PC-3 (cell line): ENCODE results near the gene PDE6C. TPM values are rescaled to one million over a fixed set of nuclear protein-coding genes. Genes with fewer than 3 reads are reported as not detected.

Source experiments
- ATAC-seq: fragments of 200-7000 bp; cut with Tn5 transposase; 2 replicates; pipeline ENCODE4 v1.9.1; 2020; ENCODE audit warnings: mild to moderate bottlenecking, moderate library complexity
- BruUV-seq: library from RNA; stranded (reverse); fragments of 400-500 nt; replicated peaks from 2 replicates; lab custom pipeline; 2021; lab: Mats Ljungman, UMichigan
- CTCF ChIA-PET: fragments of 300-600 bp; sonication (Branson Sonifier 250); formaldehyde crosslinking; loops from one replicate; lab custom pipeline; 2022; ENCODE audit warnings: antibody characterized with exemption; lab: Charles Lee
- POLR2A ChIA-PET: fragments of 300-600 bp; sonication (Branson Sonifier 250); formaldehyde crosslinking; loops from one replicate; lab custom pipeline; 2022; ENCODE audit warnings: antibody characterized with exemption; ENCODE audit not compliant: unreplicated experiment; lab: Charles Lee
- DNase-seq: peaks from one replicate; pipeline ENCODE4 v3.0.0-alpha.2; 2015
- H2AFZ ChIP-seq: fragments of 300-600 bp; sonication (generic); 2 replicates; pipeline ENCODE4 v1.6.0; 2016; ENCODE audit warnings: antibody characterized with exemption, low read length
- H3F3A ChIP-seq: fragments of 300-600 bp; sonication (generic); one replicate; pipeline ENCODE4 v1.6.0; 2017; ENCODE audit warnings: antibody characterized with exemption, low read length, control low read depth, mild to moderate bottlenecking; ENCODE audit not compliant: unreplicated experiment
- H3K27ac ChIP-seq: fragments of 300-600 bp; sonication (generic); 2 replicates; pipeline ENCODE4 v1.5.1; 2016; ENCODE audit warnings: mild to moderate bottlenecking, low read length
- H3K27me3 ChIP-seq: fragments of 300-600 bp; sonication (generic); 2 replicates; pipeline ENCODE4 v1.6.1; 2016; ENCODE audit warnings: low read length, mixed read lengths
- H3K36me3 ChIP-seq: fragments of 300-600 bp; sonication (generic); 2 replicates; pipeline ENCODE4 v1.6.1; 2016; ENCODE audit warnings: low read depth, mixed run types, low read length, mixed read lengths
- H3K4me1 ChIP-seq: fragments of 300-600 bp; sonication (generic); 2 replicates; pipeline ENCODE4 v1.5.1; 2016; ENCODE audit warnings: low read length; ENCODE audit not compliant: insufficient read depth
- H3K4me2 ChIP-seq: fragments of 300-600 bp; sonication (generic); 2 replicates; pipeline ENCODE4 v1.6.0; 2016; ENCODE audit warnings: low read length
- H3K4me3 ChIP-seq: fragments of 300-600 bp; sonication (generic); 2 replicates; pipeline ENCODE4 v1.5.1; 2016; ENCODE audit warnings: mild to moderate bottlenecking, low read length, mixed read lengths
- H3K79me2 ChIP-seq: fragments of 300-600 bp; sonication (generic); 2 replicates; pipeline ENCODE4 v1.6.1; 2017; ENCODE audit warnings: low read length, mixed read lengths
- H3K9ac ChIP-seq: fragments of 300-600 bp; sonication (generic); 2 replicates; pipeline ENCODE4 v1.6.0; 2016; ENCODE audit warnings: mild to moderate bottlenecking, low read length
- H3K9me2 ChIP-seq: fragments of 300-600 bp; sonication (generic); replicated peaks from 2 replicates; pipeline ENCODE4 v1.6.1; 2016; ENCODE audit warnings: mixed run types, low read length, mixed read lengths
- H3K9me3 ChIP-seq: fragments of 300-600 bp; sonication (generic); 2 replicates; pipeline ENCODE4 v1.6.1; 2016; ENCODE audit warnings: low read length, mixed read lengths
- H4K20me1 ChIP-seq: fragments of 300-600 bp; sonication (generic); 2 replicates; pipeline ENCODE4 v1.6.1; 2016; ENCODE audit warnings: low read length, mixed read lengths
- EZH2 ChIP-seq: fragments of 300-600 bp; sonication (generic); IDR thresholded peaks from one replicate; pipeline ENCODE4 v1.6.1; 2017; ENCODE audit warnings: antibody characterized with exemption, mild to moderate bottlenecking, low read length; ENCODE audit not compliant: unreplicated experiment
- EZH2phosphoT487 ChIP-seq: fragments of 300-600 bp; sonication (generic); IDR thresholded peaks from 2 replicates; pipeline ENCODE4 v1.6.1; 2018; ENCODE audit warnings: mild to moderate bottlenecking, antibody characterized with exemption, low read length, borderline replicate concordance
- intact Hi-C: fragments of 100-400 bp; cut with micrococcal nuclease; formaldehyde crosslinking; loops from 2 replicates; pipeline ENCODE4 v1.9.0; 2023
- total RNA-seq: library from RNA; depleted of rRNA; stranded (reverse); fragments of >200 nt; gene quantifications from 2 replicates; pipeline ENCODE4 v1.2.3, GENCODE V29; 2014
- TF ChIP-seq, protein P1 (sequence below): fragments of 300-600 bp; sonication (generic); conservative IDR thresholded peaks from 2 replicates; pipeline ENCODE4 v1.5.1; 2017; ENCODE audit warnings: antibody characterized with exemption, low read depth, mild to moderate bottlenecking, low read length

Gene PDE6C
- total RNA-seq, 1 experiment from 2014 or later: not detected

DNA sequence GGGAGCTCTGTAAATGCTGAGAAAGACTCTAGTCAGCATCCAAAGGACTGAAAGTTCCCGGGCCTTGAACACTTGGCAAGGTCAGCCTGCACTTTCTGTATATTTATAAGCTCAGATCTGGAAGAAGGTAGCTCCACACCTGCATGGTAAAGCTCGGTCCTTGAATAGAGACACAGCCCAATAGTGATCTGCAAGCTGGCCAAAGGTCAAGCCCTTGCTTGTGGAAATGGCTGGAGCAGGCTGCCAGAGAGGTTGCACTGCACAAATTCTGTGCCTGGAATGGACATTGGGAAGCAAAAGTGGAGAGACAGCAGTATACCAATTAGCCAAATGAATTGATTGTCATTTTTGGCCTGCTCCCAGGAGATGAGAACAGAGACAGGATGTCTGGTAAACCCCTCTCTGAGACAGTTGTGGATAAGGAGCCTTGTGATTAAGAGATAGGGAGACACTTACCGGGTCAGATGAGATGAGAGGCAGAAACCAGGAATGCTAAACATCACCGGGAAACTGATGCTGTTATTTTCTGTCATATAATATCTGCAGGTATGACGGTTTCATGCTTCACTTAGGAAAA, 98.1 kb downstream of the PDE6C start:
- CTCF ChIA-PET: no interaction called here

DNA sequence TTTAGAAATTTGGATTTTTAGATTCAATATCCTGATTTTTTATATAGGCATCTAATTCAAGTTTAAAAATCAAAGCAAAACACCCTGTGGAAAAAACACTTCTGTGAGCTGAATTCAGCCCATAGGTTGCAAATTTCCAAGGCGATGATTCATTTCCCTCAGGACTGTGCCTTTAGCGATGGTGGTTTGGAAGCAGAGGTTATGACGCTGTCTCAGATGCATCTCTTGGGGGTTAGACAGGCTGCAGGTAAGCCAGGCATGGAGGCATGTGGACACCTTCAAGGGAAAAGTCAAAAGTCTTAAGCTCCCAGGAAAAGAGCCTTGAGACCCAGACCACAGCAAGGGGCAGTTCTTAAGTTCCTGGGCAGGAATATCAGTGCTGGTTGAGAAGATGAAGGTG, 99.6 kb downstream of the PDE6C start:
- Histone ChIP-seq H3K27me3 (no peaks in the 10 kb centered on the region), H3K4me3 (no peak overlapping the region), H3K9me2 (no peaks in the 10 kb centered on the region), H3K79me2 (no peaks in the 10 kb centered on the region), H3K9ac (no peak overlapping the region), H3K27ac (no peak overlapping the region), H3K4me2 (no peak overlapping the region), H2AFZ (no peak overlapping the region), H3K9me3 (no peaks in the 10 kb centered on the region), H3K36me3 (no peaks in the 10 kb centered on the region), H3K4me1 (no peaks in the 10 kb centered on the region), H3F3A (no peaks in the 10 kb centered on the region), H4K20me1 (no peaks in the 10 kb centered on the region)
- intact Hi-C loops: no loop called here
- BruUV-seq: no TSS peak
- POLR2A ChIA-PET: no interaction called here
- ATAC-seq (no peak), DNase-seq (no peak)
- TF ChIP-seq, protein P1, sequence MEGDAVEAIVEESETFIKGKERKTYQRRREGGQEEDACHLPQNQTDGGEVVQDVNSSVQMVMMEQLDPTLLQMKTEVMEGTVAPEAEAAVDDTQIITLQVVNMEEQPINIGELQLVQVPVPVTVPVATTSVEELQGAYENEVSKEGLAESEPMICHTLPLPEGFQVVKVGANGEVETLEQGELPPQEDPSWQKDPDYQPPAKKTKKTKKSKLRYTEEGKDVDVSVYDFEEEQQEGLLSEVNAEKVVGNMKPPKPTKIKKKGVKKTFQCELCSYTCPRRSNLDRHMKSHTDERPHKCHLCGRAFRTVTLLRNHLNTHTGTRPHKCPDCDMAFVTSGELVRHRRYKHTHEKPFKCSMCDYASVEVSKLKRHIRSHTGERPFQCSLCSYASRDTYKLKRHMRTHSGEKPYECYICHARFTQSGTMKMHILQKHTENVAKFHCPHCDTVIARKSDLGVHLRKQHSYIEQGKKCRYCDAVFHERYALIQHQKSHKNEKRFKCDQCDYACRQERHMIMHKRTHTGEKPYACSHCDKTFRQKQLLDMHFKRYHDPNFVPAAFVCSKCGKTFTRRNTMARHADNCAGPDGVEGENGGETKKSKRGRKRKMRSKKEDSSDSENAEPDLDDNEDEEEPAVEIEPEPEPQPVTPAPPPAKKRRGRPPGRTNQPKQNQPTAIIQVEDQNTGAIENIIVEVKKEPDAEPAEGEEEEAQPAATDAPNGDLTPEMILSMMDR: no peak
- TF ChIP-seq EZH2phosphoT487: no peak
- no peak for TF ChIP-seq EZH2
- CTCF ChIA-PET: no interaction called here

More for the DNA sequence above, 98.1 kb downstream of the PDE6C start:
- no peak for ATAC-seq
- H3K27me3 ChIP-seq: no peaks in the 10 kb centered on the region
- no peaks in the 10 kb centered on the region for H3K79me2 ChIP-seq
- BruUV-seq: no TSS peak
- no peaks in the 10 kb centered on the region for H3F3A ChIP-seq
- POLR2A ChIA-PET: no interaction called here
- intact Hi-C loops: no loop called here
- no peaks in the 10 kb centered on the region for H4K20me1 ChIP-seq
- H3K9me3 ChIP-seq: no peaks in the 10 kb centered on the region
- H3K9ac ChIP-seq: no peak overlapping the region
- no peak overlapping the region for H3K4me2 ChIP-seq
- no peaks in the 10 kb centered on the region for H3K4me1 ChIP-seq
- no peak overlapping the region for H2AFZ ChIP-seq
- no peaks in the 10 kb centered on the region for H3K36me3 ChIP-seq
- H3K4me3 ChIP-seq: no peak overlapping the region
- H3K27ac ChIP-seq: no peak overlapping the region
- DNase-seq: no peak
- TF ChIP-seq EZH2: no peak
- no peak for TF ChIP-seq EZH2phosphoT487
- TF ChIP-seq, protein P1: no peak
- no peaks in the 10 kb centered on the region for H3K9me2 ChIP-seq

DNA sequence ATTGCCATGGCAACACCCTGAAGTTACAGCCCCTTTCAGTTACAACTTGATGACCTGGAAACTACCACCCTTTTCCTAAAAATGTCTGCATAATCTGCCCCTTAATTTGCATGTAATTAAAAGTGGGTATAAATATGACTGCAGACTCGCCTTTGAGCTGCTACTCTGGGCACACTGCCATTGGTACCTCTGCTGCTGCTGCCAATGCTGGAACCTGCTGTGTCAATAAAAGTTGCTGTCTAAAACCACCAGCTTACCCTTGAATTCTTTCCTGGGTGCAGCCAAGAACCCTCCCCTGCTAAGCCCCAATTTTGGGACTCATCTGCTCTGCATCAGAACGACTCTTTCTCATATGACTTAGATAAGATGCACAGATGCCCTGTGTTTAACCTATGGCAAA, 100.3 kb downstream of the PDE6C start:
- ChIA-PET CTCF (no interaction called here), POLR2A (interaction anchor here (0.6 kb wide), 1 partner anchor 1819 kb away, joined by 3 read pairs; no protein-coding TSS in a partner anchor)

More for the DNA sequence above, 100.3 kb downstream of the PDE6C start:
- H3K9me3 ChIP-seq: no peaks in the 10 kb centered on the region
- no peaks in the 10 kb centered on the region for H3K27me3 ChIP-seq
- H4K20me1 ChIP-seq: no peaks in the 10 kb centered on the region
- no peaks in the 10 kb centered on the region for H3K79me2 ChIP-seq
- H3K9me2 ChIP-seq: no peaks in the 10 kb centered on the region
- no peaks in the 10 kb centered on the region for H3K36me3 ChIP-seq
- no peak overlapping the region for H2AFZ ChIP-seq
- no peak for DNase-seq
- H3K4me1 ChIP-seq: no peaks in the 10 kb centered on the region
- TF ChIP-seq EZH2: no peak
- TF ChIP-seq, protein P1: no peak
- no peak for TF ChIP-seq EZH2phosphoT487
- ATAC-seq: no peak
- no peak overlapping the region for H3K27ac ChIP-seq
- H3F3A ChIP-seq: no peaks in the 10 kb centered on the region
- H3K4me3 ChIP-seq: no peak overlapping the region
- H3K9ac ChIP-seq: no peak overlapping the region
- intact Hi-C loops: no loop called here
- BruUV-seq: no TSS peak
- no peak overlapping the region for H3K4me2 ChIP-seq
